GM12891 (cell line): ENCODE results near the gene OGDH.
"Not testable (repeated sequence)": the region's sequence is repeated elsewhere in the genome, so short reads cannot be mapped to it uniquely, and the experiment has no call there.

Experiments used
- DNase-seq: peaks from one replicate; pipeline ENCODE4 v3.0.0; 2011; ENCODE audit warnings: low spot score; ENCODE audit not compliant: insufficient read length
- FAIRE-seq: peaks from 2 replicates; lab custom pipeline; 2011; peaks lifted over from hg19 to GRCh38; lab: Jason Lieb, UNC
- PAX5 ChIP-seq: IDR thresholded peaks from 2 replicates; pipeline ENCODE4 v1.6.1; 2011; ENCODE audit warnings: low read length, moderate library complexity, mild to moderate bottlenecking; ENCODE audit not compliant: insufficient read depth, severe bottlenecking
- POLR2A ChIP-seq: IDR thresholded peaks from 2 replicates; pipeline ENCODE4 v1.6.1; 2011; ENCODE audit warnings: low read depth, low read length, control low read depth
- POLR2AphosphoS5 ChIP-seq: IDR thresholded peaks from 2 replicates; pipeline ENCODE4 v1.6.1; 2011; ENCODE audit warnings: low read depth, low read length, control low read depth
- POU2F2 ChIP-seq: IDR thresholded peaks from 2 replicates; pipeline ENCODE4 v1.6.1; 2011; ENCODE audit warnings: low read depth, mild to moderate bottlenecking, control low read depth, low read length, moderate library complexity
- SPI1 ChIP-seq: IDR thresholded peaks from 2 replicates; pipeline ENCODE4 v1.6.1; 2011; ENCODE audit warnings: low read depth, low read length, control low read depth
- TAF1 ChIP-seq: IDR thresholded peaks from 2 replicates; pipeline ENCODE4 v1.6.1; 2011; ENCODE audit warnings: low read depth, low read length, control low read depth

OGDH gene

GRCh38 chr7:44727158-44727936, 120.9 kb downstream of the OGDH start:
- peak; percentile 48 for FAIRE-seq
- no peak for DNase-seq

GRCh38 chr7:44727937-44728262, 121.5 kb downstream of the OGDH start:
- FAIRE-seq (no peak), DNase-seq (no peak)
- TF ChIP-seq SPI1, result no peak

More at GRCh38 chr7:44727158-44727936, 120.9 kb downstream of the OGDH start:
- TF ChIP-seq SPI1 (no peak), POLR2A (no peak), PAX5 (no peak), TAF1 (no peak), POLR2AphosphoS5 (no peak), POU2F2 (no peak)

DNA sequence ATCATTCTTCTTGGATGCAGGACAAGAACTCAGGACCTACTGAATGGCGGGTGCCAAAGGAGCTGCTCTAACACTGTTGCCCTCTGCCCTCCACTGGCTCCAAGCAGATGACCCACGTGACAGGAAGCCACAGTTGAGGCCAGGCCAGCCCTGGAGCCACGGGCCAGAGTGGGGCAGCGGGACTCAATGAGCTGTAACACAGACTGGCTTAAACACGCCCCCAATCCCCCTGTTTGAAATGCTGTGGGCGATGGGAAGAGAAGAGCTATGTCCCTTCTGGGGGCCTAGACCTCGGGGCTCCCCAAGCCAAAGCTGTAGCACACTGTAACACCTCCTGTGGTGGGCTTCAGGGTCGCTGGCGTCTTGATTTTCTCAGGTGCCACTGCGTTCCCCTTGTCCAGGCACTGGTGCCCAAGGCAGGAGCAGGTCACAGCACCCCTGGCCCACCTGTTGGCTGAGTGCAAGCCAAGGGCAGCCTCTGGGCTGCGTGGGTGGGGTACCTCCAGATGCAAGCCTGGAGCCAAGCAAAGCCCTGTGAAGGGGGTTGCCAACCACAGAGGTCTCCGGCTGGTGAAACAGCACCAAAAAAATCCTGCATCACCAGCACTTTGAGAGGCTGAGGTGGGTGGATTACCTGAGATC, 123.6 kb downstream of the OGDH start:
- TF ChIP-seq TAF1, result no peak
- DNase-seq, result no peak
- FAIRE-seq, result no peak

GRCh38 chr7:44732971-44733370, 126.5 kb downstream of the OGDH start:
- not testable (repeated sequence) for DNase-seq, FAIRE-seq

DNA sequence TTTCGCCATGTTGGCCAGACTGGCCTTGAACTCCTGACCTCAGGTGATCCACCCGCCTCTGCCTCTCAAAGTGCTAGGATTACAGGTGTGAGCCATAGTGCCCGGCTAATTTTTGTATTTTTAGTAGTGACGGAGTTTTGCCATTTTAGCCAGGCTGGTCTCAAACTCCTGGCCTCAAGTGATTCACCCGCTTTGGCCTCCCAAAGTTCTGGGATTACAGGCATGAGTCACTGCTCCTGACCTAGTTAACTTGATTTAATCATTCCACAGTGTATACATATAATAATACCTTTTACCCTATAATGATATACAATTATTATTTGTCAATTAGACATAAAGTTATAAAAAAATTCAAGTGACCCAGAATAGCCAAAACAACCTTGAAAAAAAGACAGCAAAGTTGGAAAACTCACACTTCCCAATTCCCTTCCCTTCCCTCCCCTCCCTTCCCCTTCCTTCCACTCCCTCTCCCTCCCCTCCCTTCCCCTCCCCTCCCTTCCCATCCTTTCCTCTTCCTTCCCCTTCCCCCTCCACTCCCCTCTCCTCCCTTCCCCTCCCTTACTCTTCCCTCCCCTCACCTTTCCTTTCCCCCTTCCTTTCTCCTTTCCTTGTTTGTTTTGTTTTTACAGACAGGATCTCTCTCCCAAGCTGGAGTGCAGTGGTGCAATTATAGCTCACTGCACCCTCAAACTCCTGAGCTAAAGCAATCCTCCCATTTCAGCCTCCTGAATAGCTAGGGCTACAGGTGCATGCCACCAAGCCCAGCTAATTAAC, 127.5 kb downstream of the OGDH start:
- FAIRE-seq (no peak), DNase-seq (no peak)
- TF ChIP-seq TAF1, result no peak
- TF ChIP-seq POLR2AphosphoS5, result no peak

DNA sequence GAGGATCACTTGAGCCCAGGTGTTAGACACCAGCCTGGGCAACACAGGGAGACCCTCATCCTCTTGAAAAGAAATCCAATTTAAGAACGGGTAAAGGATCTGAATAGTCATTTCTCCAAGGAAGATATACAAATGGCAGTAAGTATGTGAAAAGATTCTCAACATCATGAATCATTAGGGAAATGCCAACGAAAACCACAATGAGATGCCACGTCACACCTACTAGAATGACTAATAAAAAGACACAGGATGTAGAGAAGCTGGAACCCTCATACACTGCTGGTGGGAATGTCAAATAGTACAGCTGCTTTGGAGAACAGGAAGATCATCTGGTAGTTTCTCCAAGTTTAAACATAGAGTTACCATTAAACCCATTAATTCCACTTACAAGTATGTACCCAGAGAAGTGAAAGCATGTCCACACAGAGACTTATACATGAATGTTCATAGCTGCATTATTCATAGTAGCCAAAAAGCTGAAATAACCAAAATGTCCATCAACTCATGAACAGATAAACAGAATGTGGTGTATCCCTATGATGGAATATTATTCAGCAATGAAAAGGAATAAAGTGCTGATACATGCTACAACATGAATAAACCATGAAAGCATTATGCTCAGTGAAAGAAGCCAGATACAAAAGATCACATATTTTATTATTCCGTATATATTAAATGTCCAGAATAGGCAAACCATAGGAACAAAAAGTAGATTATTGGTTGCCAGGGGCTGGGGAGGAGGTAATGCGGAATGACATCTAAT, 129.2 kb downstream of the OGDH start:
- TF ChIP-seq TAF1 (no peak), POLR2AphosphoS5 (no peak), POLR2A (no peak)
- FAIRE-seq (peak; percentile 76), DNase-seq (no peak)

DNA sequence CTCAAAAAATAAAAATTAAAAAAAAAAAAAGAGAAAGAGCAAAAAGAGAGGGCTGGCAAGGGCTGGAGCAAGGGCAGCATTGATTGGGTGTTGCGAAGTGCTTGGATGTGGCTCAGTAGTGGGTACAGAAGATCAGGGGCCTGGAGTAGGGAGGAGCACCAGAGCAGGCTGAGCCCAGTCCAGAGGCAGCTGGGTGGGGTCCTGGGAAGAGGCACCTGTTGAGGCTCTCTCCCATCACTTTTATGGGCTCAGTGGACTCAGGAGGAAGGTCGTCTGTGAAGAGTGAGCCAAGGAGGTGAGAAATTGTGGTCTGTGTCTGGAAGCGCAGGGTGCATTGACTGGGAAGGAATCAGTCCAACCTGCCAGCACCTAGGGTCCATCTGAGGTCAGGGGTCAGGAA, 130.5 kb downstream of the OGDH start:
- TF ChIP-seq SPI1, result no peak
- TF ChIP-seq POLR2AphosphoS5, result no peak
- TF ChIP-seq PAX5, result no peak
- no peak for TF ChIP-seq TAF1
- no peak for TF ChIP-seq POLR2A
- no peak for TF ChIP-seq POU2F2
- FAIRE-seq (no peak), DNase-seq (no peak)

- FAIRE-seq (no peak), DNase-seq (no peak)
- TF ChIP-seq POLR2A, result no peak
These were observed 131.8 kb downstream of the OGDH start for GRCh38 chr7:44738051-44738723.

- no peak for TF ChIP-seq SPI1
- TF ChIP-seq PAX5, result no peak
- TF ChIP-seq TAF1, result no peak
- no peak for TF ChIP-seq POLR2A
- TF ChIP-seq POLR2AphosphoS5, result no peak
- no peak for TF ChIP-seq POU2F2
- no peak for DNase-seq
- no peak for FAIRE-seq
These were observed 132.6 kb downstream of the OGDH start for GRCh38 chr7:44738876-44739665.
